Amniotic stem cell (primary cell): ENCODE data around the gene NUFIP2.
A peak's percentile ranks its signal among the peaks of the same experiment; 100 is the strongest.
"Not testable (repeated sequence)": the region's sequence is repeated elsewhere in the genome, so short reads cannot be mapped to it uniquely, and the experiment has no call there.

ENCODE experiments used
- DNase-seq: peaks from one replicate; lab custom pipeline; 2025; lab: John Stamatoyannopoulos, UW

The NUFIP2 gene

GRCh38 chr17:29293890-29294579, at the start of gene NUFIP2:
Gene NUFIP2, minus strand, starts transcription at chr17:29294148. Its CDS starts 89 bp downstream, at chr17:29294059.
- peak; percentile 94 for DNase-seq

GRCh38 chr17:29342158-29342765, 48.3 kb upstream of the NUFIP2 start:
- no peak for DNase-seq

GRCh38 chr17:29341726-29342125, 47.8 kb upstream of the NUFIP2 start:
- DNase-seq = no peak

GRCh38 chr17:29339016-29339415, 45.1 kb upstream of the NUFIP2 start:
- not testable (repeated sequence) for DNase-seq

- no peak for DNase-seq
These were observed 37.7 kb upstream of the NUFIP2 start for GRCh38 chr17:29331708-29332085.

GRCh38 chr17:29331075-29331707, 37.2 kb upstream of the NUFIP2 start:
- DNase-seq = no peak

GRCh38 chr17:29327412-29327811, 33.5 kb upstream of the NUFIP2 start:
- no peak for DNase-seq

GRCh38 chr17:29326023-29326813, 32.3 kb upstream of the NUFIP2 start:
- DNase-seq = no peak

GRCh38 chr17:29322363-29322762, 28.4 kb upstream of the NUFIP2 start:
- DNase-seq = no peak

- no peak for DNase-seq
These were observed 9.4 kb upstream of the NUFIP2 start for GRCh38 chr17:29303386-29303785.

GRCh38 chr17:29299031-29299430, 5.1 kb upstream of the NUFIP2 start:
- DNase-seq = no peak

- DNase-seq = no peak
These were observed 1.5 kb upstream of the NUFIP2 start for GRCh38 chr17:29295420-29295819.

- DNase-seq = no peak
These were observed 592 bp upstream of the NUFIP2 start for GRCh38 chr17:29294580-29294900.

- no peak for DNase-seq
These were observed 707 bp downstream of the NUFIP2 start for GRCh38 chr17:29292992-29293889.

GRCh38 chr17:29292071-29292991, 1.6 kb downstream of the NUFIP2 start:
- DNase-seq = no peak

GRCh38 chr17:29291163-29291752, 2.7 kb downstream of the NUFIP2 start:
- no peak for DNase-seq

GRCh38 chr17:29289852-29290251, 4.1 kb downstream of the NUFIP2 start:
- no peak for DNase-seq

- no peak for DNase-seq
These were observed 10.0 kb downstream of the NUFIP2 start for GRCh38 chr17:29283961-29284360.

- DNase-seq = no peak
These were observed 10.5 kb downstream of the NUFIP2 start for GRCh38 chr17:29283496-29283895.

- no peak for DNase-seq
These were observed 14.4 kb downstream of the NUFIP2 start for GRCh38 chr17:29279397-29280070.
